Endothelial cell of umbilical vein (primary cell): ENCODE data around the gene CLPTM1L. TPM values are rescaled to one million over a fixed set of nuclear protein-coding genes. Genes with fewer than 3 reads are reported as not detected.
"Not testable (repeated sequence)": the region's sequence is repeated elsewhere in the genome, so short reads cannot be mapped to it uniquely, and the experiment has no call there.

Experiments used
- BruUV-seq: library from RNA; stranded (reverse); fragments of 400-500 nt; replicated peaks from 2 replicates; lab custom pipeline; 2021; lab: Mats Ljungman, UMichigan
- CTCF ChIA-PET: fragments of 300-600, 350-600 bp; sonication (Branson Sonifier 250); formaldehyde crosslinking; loops from one replicate; lab custom pipeline; 2021; ENCODE audit warnings: antibody characterized with exemption, inconsistent platforms; lab: Charles Lee
- POLR2A ChIA-PET: fragments of 300-600, 350-600 bp; sonication (Branson Sonifier 250); formaldehyde crosslinking; loops from one replicate; lab custom pipeline; 2021; ENCODE audit warnings: antibody characterized with exemption, inconsistent platforms; lab: Charles Lee
- DNase-seq: peaks from one replicate; pipeline ENCODE4 v3.0.0-alpha.2; 2011; ENCODE audit warnings: low read depth, low spot score
- FAIRE-seq: peaks from 2 replicates; lab custom pipeline; 2011; peaks lifted over from hg19 to GRCh38; lab: Jason Lieb, UNC
- H2AFZ ChIP-seq: 2 replicates; pipeline ENCODE4 v1.6.0; 2012; ENCODE audit warnings: low read depth, low read length, control low read depth, inconsistent platforms
- H3K27ac ChIP-seq: 2 replicates; pipeline ENCODE4 v1.5.1; 2011; ENCODE audit warnings: low read depth, mild to moderate bottlenecking, control low read depth, low read length, moderate library complexity; ENCODE audit not compliant: insufficient read depth
- H3K27me3 ChIP-seq, 2 experiments: 2 replicates each; pipeline versions ENCODE4 v1.6.0 to v1.6.1; 2011; ENCODE audit warnings: low read length in 2 of 2, mixed read lengths in 1 of 2; ENCODE audit not compliant: control insufficient read depth in 2 of 2, insufficient read depth in 2 of 2
- H3K36me3 ChIP-seq, 2 experiments: 2 replicates in 1 of 2; 3 replicates in 1 of 2; pipeline ENCODE4 v1.5.1; 2011; ENCODE audit warnings: low read length in 2 of 2, mild to moderate bottlenecking in 1 of 2, moderate library complexity in 1 of 2; ENCODE audit not compliant: control insufficient read depth in 2 of 2, insufficient read depth in 2 of 2; ENCODE audit errors: extremely low read depth in 1 of 2
- H3K4me1 ChIP-seq: 3 replicates; pipeline ENCODE4 v1.5.1; 2011; ENCODE audit warnings: mild to moderate bottlenecking, low read length; ENCODE audit not compliant: control insufficient read depth, insufficient read depth; ENCODE audit errors: extremely low read depth
- H3K4me2 ChIP-seq: 2 replicates; pipeline ENCODE4 v1.6.1; 2011; ENCODE audit warnings: low read length, control low read depth, mixed read lengths; ENCODE audit not compliant: insufficient read depth
- H3K4me3 ChIP-seq, 3 experiments: fragments of 200-600 bp in 1 of 3; sonication (generic), shearing (Covaris generic) in 1 of 3; replicated peaks in 1 of 3; 2 replicates each; pipeline ENCODE4 v1.5.1; 2011 to 2016; ENCODE audit warnings: control low read depth in 3 of 3, low read length in 3 of 3, mild to moderate bottlenecking in 2 of 3, inconsistent platforms in 1 of 3, low read depth in 1 of 3, moderate library complexity in 1 of 3; ENCODE audit not compliant: insufficient read depth in 1 of 3
- H3K79me2 ChIP-seq: 2 replicates; pipeline ENCODE4 v1.6.0; 2012; ENCODE audit warnings: low read length, inconsistent platforms; ENCODE audit not compliant: control insufficient read depth, insufficient read depth
- H3K9ac ChIP-seq: replicated peaks from 2 replicates; pipeline ENCODE3; 2011; ENCODE audit warnings: low read length, control low read depth; ENCODE audit not compliant: insufficient read depth; ENCODE audit errors: extremely low read depth
- H3K9me1 ChIP-seq: replicated peaks from 3 replicates; pipeline ENCODE4 v1.6.0; 2011; ENCODE audit warnings: mild to moderate bottlenecking, low read length; ENCODE audit not compliant: control insufficient read depth, insufficient read depth; ENCODE audit errors: extremely low read depth
- H3K9me3 ChIP-seq: replicated peaks from 2 replicates; pipeline ENCODE4 v1.5.1; 2012; ENCODE audit warnings: low read length, inconsistent platforms; ENCODE audit not compliant: control insufficient read depth, insufficient read depth
- H4K20me1 ChIP-seq: replicated peaks from 2 replicates; pipeline ENCODE3; 2011; ENCODE audit warnings: mild to moderate bottlenecking, low read length; ENCODE audit not compliant: control insufficient read depth, insufficient read depth; ENCODE audit errors: extremely low read depth
- EZH2 ChIP-seq: IDR thresholded peaks from 2 replicates; pipeline ENCODE4 v1.6.1; 2012; ENCODE audit warnings: borderline replicate concordance, low read depth, mild to moderate bottlenecking, moderate library complexity, low read length, inconsistent platforms; ENCODE audit not compliant: severe bottlenecking
- FOS ChIP-seq: IDR thresholded peaks from 2 replicates; pipeline ENCODE4 v1.6.1; 2011; ENCODE audit warnings: mild to moderate bottlenecking, low read length, moderate library complexity, borderline replicate concordance; ENCODE audit not compliant: insufficient read depth
- GATA2 ChIP-seq: IDR thresholded peaks from 2 replicates; pipeline ENCODE4 v1.7.0; 2011; ENCODE audit warnings: low read depth, mild to moderate bottlenecking, moderate library complexity, mixed read lengths, low read length; ENCODE audit not compliant: insufficient read length, insufficient read depth
- JUN ChIP-seq: IDR thresholded peaks from 2 replicates; pipeline ENCODE4 v1.6.1; 2011; ENCODE audit warnings: borderline replicate concordance, low read depth; ENCODE audit not compliant: insufficient read length, insufficient read depth
- MYC ChIP-seq: IDR thresholded peaks from one replicate; pipeline ENCODE4 v1.6.1; 2011; ENCODE audit warnings: mild to moderate bottlenecking, low read depth, low read length
- POLR2A ChIP-seq: IDR thresholded peaks from 2 replicates; pipeline ENCODE4 v1.6.1; 2012; ENCODE audit warnings: low read depth, mild to moderate bottlenecking, control low read depth, low read length
- POLR2AphosphoS5 ChIP-seq: IDR thresholded peaks from 2 replicates; pipeline ENCODE4 v1.6.1; 2012; ENCODE audit warnings: low read depth, mild to moderate bottlenecking, control low read depth, low read length, moderate library complexity; ENCODE audit not compliant: insufficient read depth
- dilution Hi-C: fragments of 300-500 bp; cut with MboI; formaldehyde crosslinking; loops from one replicate; pipeline ENCODE4 v1.15.0; 2019; ENCODE audit warnings: low sequenced_read_pairs; ENCODE audit not compliant: extremely low pct_ligation_motif_present
- intact Hi-C: fragments of 100-400 bp; cut with micrococcal nuclease; formaldehyde crosslinking; loops from one replicate; pipeline ENCODE4 v1.10.0; 2022
- polyA plus RNA-seq, 4 experiments: library from polyadenylated mRNA; depleted of rRNA in 3 of 4; stranded (reverse) in 3 of 4; unstranded in 1 of 4; fragments of >200 nt; gene quantifications; 2 replicates each; pipeline versions ENCODE4 v1.2.1 to v1.2.3, GENCODE V29; 2011 to 2012; ENCODE audit warnings: missing spikeins in 1 of 4
- total RNA-seq: library from RNA; stranded (reverse); gene quantifications from 2 replicates; pipeline ENCODE4 v1.2.3, GENCODE V29; 2021
- TF ChIP-seq, protein P1 (sequence below): IDR thresholded peaks from 2 replicates; pipeline ENCODE4 v1.6.1; 2011; ENCODE audit not compliant: insufficient read depth, insufficient read length
- TF ChIP-seq, protein P2 (sequence below), 2 donors: IDR thresholded peaks; 1 replicate in 1 of 2; 2 replicates in 1 of 2; pipeline ENCODE4 v1.5.1; 2011; ENCODE audit warnings: low read length in 2 of 2, mild to moderate bottlenecking in 2 of 2, moderate library complexity in 2 of 2, control low read depth in 1 of 2, inconsistent platforms in 1 of 2, low read depth in 1 of 2; ENCODE audit not compliant: insufficient read depth in 1 of 2; ENCODE audit errors: extremely low read depth in 1 of 2

Gene CLPTM1L
- total and polyA plus RNA-seq, 2 donors (not counting 3 experiments of a cell fraction or from before 2014, with no cell fraction given), result 116 to 191 TPM

DNA sequence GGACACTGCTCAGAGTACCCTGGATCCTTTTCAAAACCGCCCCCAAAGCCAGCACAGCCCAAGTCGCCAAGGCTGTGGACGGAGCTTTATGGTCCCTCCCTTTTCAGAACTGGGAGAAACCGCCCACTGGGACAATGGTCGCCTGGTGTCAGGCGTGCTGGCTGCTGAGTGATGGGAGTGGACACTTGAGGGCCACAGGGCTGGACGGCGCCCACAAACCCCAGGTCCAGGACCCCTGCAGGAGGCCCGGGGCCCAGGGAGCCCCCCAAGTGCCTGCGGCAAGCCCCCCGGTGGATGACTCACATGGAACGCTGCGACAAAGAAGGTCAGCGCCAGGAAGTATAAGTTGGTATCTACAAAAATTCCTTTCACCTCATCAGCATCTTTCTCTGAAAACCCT, 10.9 kb downstream of the CLPTM1L start:
- Histone ChIP-seq H3K9ac (no peak overlapping the region), H3K9me1 (no peaks in the 10 kb centered on the region), H3K27me3 (no peaks in the 10 kb centered on the region), H3K9me3 (no peaks in the 10 kb centered on the region), H4K20me1 (no peaks in the 10 kb centered on the region), H2AFZ (no peak overlapping the region), H3K4me1 (no peaks in the 10 kb centered on the region), H3K4me2 (no peak overlapping the region), H3K4me3 (no peak overlapping the region), H3K36me3 (peaks cover 3 to 66% of the 10 kb centered on the region in 2 experiments), H3K27ac (no peak overlapping the region), H3K79me2 (no peaks in the 10 kb centered on the region)
- no peak for DNase-seq
- FAIRE-seq, result no peak
- no TSS peak for BruUV-seq
- intact Hi-C loops, result no loop called here
- dilution Hi-C loops, result no loop called here
- ChIA-PET POLR2A (no interaction called here), CTCF (no interaction called here)
- TF ChIP-seq, protein P1, sequence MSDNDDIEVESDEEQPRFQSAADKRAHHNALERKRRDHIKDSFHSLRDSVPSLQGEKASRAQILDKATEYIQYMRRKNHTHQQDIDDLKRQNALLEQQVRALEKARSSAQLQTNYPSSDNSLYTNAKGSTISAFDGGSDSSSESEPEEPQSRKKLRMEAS, result no peak
- no peak for TF ChIP-seq FOS
- no peak for TF ChIP-seq EZH2
- TF ChIP-seq, protein P2, sequence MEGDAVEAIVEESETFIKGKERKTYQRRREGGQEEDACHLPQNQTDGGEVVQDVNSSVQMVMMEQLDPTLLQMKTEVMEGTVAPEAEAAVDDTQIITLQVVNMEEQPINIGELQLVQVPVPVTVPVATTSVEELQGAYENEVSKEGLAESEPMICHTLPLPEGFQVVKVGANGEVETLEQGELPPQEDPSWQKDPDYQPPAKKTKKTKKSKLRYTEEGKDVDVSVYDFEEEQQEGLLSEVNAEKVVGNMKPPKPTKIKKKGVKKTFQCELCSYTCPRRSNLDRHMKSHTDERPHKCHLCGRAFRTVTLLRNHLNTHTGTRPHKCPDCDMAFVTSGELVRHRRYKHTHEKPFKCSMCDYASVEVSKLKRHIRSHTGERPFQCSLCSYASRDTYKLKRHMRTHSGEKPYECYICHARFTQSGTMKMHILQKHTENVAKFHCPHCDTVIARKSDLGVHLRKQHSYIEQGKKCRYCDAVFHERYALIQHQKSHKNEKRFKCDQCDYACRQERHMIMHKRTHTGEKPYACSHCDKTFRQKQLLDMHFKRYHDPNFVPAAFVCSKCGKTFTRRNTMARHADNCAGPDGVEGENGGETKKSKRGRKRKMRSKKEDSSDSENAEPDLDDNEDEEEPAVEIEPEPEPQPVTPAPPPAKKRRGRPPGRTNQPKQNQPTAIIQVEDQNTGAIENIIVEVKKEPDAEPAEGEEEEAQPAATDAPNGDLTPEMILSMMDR (IDR thresholded peaks at IDR 0.05; ENCODE audit: extremely low read depth in 1 of 2, insufficient read depth in 1 of 2, low read depth in 1 of 2, low read length in 2 of 2), result no peak
- TF ChIP-seq POLR2A, result no peak
- TF ChIP-seq GATA2, result no peak
- TF ChIP-seq POLR2AphosphoS5, result no peak
- no peak for TF ChIP-seq MYC
- TF ChIP-seq JUN, result no peak

DNA sequence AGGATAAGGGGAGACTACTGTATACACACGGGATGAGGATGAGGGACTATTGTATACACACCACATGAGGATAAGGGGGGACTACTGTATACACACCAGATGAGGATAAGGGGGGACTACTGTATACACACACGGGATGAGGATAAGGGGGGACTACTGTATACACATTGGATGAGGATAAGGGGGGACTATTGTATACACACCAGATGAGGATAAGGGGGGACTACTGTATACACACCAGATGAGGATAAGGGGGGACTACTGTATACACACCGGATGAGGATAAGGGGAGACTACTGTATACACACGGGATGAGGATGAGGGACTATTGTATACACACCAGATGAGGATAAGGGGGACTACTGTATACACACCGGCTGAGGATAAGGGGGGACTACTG, 11.6 kb downstream of the CLPTM1L start:
- H4K20me1 ChIP-seq, POLR2A ChIA-PET, DNase-seq, H3K4me3 ChIP-seq, H3K27ac ChIP-seq, BruUV-seq, intact Hi-C loops, H3K79me2 ChIP-seq, dilution Hi-C loops, H3K4me2 ChIP-seq, CTCF ChIA-PET, H3K9me1 ChIP-seq, H3K27me3 ChIP-seq, H3K9me3 ChIP-seq, H3K4me1 ChIP-seq, H3K9ac ChIP-seq, H2AFZ ChIP-seq: not testable (repeated sequence)
- H3K36me3 ChIP-seq, result peaks cover 4 to 61% of the 10 kb centered on the region in 2 experiments
- FAIRE-seq, result peak; percentile 72
